NCI-H2196 (cell line): Measurements from ENCODE around the gene HELZ.

Experiments used
- DNase-seq: peaks from one replicate; lab custom pipeline; 2025; ENCODE audit not compliant: unreplicated experiment; lab: John Stamatoyannopoulos, UW

The HELZ gene

DNA sequence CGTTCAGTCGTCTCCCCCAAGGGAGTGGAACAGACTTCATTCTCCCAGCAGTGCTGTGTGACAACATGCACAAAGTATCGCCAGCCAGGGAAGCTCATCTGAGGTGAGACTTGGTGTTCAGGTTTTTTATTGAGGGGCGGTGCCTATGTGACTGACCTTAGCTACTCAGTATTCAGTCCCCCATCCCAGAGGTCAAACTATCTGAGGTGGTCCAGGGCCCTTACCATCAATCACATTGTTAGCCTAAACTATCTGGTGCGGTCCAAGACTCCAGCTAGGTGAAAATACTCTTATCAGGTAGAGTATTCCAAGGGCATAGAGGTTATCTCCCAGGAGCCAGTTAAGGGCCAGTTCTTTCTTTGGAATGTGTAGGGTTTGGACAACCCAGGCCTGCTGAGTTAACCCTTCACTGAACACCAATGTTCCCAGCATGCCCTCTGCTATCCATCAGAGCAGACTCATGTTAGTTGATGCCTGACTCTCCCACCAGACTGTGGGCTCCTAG lies 206.1 kb downstream of the HELZ start:
- DNase-seq = no peak

DNA sequence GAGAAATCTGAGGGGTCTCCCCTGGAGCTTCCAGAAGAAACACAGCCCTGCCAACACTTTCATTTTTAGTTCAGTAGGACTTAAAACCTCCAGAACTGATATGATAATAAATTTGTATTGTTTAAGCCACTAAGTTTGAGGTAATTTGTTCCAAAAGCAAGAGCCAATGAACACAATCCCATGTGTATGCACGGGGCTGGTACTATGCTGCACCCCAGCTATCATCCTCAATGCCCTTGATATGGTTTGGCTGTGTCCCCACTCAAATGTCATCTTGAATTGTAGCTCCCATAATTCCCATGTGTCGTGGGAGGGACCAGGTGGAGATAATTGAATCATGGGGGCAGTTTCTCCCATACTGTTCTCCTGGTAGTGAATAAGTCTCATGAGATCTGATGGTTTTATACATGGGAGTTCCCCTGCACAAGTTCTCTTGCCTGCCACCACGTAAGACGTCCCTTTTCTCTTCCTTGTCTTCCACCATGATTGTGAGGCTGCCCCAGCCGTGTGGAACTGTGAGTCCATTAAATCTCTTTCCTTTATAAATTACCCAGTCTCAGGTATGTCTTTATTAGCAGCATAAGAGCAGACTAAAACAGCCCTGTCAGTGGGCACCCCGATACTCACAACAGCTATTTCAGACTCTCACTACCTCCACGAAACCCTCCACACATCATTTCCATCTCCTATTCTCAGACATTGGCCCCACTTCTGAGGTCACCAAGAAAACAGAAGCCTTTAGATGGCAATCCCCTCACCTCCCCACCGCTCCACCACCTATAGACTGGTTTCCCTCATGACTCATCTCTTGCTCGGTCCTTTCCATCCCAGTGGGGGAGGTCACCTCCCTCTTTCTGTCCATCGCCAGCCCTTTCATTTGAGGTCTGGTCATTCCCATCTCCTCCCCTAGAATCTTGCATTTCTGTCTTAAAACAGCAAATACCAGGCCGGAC lies 209.6 kb downstream of the HELZ start:
- no peak for DNase-seq

DNA sequence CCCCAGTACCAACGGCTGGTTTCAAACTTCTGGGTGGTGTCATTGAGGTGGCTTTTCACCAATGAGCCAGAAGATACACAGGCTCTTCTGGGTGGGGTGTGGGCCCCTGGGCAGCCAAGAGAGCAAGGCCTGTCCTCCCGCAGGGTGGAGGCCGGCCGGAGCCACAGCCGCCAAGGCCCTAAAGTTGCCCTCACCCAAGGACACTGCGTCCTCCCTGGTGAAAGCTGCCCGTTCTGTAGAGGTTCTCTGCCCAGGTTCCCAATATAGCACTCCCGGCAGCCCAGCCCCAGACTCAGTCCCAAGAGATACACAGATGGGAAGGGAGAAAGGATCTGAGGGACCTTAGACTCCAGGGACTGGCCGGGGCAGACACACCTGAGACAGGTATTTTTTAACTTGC lies 211.4 kb downstream of the HELZ start:
- DNase-seq = no peak

DNA sequence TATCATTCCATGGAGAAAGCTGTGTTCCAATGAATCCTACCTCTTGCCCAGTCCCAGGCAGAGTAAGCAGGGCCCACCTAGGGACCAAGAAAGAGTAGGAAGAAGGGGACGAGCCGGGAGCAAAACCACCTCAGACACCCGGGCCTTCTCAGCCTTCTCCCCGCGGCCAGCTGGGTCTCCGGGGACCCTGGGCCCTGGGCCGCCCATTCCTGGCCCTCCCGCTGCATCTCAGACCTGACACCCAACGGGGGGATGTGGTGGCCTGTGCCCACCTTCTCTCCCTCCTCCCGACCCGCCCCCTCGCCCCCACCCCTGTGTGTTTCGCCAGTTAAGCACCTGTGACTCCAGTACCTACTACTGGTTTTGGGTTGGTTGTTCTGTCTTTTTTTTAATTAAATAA lies 212.0 kb downstream of the HELZ start:
- no peak for DNase-seq

DNA sequence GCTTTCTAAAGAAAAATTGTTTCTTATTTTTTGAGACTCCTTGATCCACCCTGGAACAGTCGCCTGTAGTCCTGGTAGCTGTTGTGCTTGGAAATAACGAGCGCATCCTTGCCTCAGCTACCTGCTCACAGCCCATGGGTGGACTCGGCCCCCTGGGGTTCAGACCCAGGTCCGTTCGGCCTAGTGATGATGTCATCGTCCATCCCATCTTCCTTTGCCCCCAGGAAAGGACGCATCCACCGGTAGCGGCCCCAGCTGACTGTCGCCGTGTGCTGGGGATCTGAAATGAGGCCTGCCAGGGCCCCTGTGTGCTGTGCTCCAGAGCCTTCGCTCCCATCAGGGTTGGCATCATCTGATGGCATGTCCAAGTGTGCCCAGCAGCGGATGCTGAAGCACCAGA lies 212.6 kb downstream of the HELZ start:
- no peak for DNase-seq

DNA sequence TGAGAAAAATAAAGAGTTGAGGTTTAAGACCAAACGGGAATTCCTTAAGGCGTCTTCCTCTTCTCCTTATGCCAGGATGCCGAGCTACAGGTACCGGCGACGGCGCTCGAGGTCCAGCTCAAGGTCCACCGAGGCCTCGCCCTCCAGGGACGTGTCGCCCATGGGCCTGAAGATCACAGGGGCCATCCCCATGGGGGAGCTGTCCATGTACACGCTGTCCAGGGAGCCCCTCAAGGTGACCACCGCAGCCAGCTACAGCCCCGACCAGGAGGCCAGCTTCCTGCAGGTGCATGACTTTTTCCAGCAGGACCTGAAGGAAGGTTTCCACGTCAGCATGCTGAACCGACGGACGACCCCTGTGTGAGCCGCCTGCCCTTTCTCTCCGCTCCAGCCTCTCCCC lies 214.4 kb downstream of the HELZ start:
- DNase-seq = no peak

DNA sequence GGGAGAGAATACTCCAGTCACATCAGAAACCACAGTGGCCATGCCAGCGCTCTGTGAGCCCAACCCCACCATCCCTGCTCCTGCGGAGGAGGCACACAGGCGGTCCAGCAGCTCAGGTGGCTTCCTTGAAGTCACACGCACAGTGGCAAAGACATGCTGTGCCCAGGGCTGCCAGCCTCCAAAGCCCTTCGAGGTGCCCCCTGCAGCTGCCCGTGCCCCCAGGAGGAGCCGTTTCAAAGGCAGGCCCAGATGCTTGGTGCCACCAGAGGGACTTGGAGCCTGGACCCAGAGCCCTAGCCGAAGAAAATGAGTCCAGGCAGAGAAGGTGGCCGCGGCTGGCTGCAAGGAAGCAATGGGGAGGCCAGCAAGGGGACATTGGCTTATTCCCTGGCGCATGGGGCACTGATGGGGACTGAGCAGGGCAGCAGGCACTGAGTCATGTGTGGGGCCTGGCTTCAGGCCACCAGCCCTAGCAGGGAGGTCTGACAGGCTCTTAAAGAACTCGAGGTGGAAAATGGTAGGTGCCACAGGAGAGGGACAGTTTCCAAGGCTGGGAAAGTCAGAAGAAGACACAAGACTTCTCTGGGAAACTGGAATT lies 217.9 kb downstream of the HELZ start:
- DNase-seq = no peak

DNA sequence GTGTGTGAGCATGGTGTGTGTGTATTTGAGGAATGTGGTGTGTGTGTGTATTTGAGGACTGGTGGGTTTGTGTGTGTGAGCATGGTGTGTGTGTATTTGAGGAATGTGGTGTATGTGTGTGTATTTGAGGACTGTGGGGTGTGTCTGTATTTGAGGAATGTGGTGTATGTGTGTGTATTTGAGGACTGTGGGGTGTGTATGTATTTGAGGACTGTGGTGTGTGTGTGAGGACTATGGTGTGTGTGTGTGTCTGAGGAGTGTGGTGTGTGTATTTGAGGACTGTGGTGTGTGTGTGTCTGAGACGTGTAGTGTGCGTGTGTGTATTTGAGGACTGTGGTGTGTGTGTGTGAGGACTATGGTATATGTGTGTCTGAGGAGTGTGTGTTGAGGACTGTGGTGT lies 218.7 kb downstream of the HELZ start:
- no peak for DNase-seq

DNA sequence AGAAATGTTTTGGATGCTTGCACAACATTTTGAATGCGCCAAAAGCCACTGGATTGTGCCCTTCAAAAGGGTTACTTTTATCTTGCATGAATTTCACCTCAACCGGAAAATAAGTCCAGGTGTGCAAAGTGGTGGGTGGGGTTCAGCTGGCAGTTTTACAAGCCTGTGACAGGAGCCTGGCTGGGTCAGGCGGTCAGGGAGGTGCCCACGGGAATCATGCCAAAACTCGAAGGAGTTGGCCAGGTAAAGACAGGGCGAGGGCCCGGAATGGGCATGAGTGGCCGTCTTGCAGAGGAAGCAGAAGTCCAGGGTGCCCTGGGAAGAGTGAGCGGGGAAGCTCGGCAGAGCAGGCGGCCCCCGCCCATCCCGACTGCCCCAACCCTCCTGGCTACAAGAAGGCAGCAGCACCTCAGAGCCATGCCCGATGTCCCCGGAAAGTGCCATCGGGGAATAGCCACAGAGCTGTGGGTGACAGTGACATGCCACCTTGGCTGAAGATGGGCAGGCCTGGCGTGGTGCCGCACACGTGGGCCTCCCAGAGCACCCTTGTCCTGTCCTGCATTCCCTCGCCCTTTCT lies 219.7 kb downstream of the HELZ start:
- no peak for DNase-seq

DNA sequence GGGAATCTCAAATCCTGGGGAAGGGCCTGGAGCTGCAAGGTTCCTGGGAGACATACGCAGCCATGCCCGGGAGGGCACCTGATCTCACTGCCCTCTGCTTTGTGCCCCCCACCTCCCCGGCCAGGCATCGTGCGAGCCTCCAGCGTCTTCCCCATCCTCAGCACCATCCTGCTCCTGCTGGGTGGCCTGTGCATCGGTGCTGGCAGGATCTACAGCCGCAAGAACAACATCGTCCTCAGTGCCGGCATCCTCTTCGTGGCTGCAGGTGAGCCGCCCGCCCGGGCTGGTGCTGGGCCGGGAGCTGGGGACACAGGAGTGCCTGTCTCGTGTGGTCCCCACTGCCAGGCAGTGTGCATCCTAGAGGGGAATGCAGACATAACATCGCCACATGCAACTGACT lies 220.3 kb downstream of the HELZ start:
- no peak for DNase-seq

DNA sequence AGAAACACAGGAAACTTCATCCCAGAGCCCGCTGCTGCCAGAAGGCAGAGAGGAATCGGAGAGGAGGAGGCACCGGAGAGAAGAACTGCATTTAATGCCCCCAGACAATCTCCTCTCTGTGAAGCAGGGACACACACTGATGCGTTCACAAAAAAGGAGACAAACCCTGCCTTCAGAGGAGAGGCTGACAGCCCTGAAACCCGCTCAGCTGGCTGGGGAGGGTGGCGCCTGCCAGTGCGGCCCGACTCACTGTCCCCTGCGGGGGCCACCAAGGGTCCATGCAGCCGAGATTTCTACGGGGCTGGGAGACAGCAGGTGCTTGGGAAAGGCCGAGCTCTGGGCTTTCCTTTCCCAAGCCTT lies 222.6 kb downstream of the HELZ start:
- no peak for DNase-seq

DNA sequence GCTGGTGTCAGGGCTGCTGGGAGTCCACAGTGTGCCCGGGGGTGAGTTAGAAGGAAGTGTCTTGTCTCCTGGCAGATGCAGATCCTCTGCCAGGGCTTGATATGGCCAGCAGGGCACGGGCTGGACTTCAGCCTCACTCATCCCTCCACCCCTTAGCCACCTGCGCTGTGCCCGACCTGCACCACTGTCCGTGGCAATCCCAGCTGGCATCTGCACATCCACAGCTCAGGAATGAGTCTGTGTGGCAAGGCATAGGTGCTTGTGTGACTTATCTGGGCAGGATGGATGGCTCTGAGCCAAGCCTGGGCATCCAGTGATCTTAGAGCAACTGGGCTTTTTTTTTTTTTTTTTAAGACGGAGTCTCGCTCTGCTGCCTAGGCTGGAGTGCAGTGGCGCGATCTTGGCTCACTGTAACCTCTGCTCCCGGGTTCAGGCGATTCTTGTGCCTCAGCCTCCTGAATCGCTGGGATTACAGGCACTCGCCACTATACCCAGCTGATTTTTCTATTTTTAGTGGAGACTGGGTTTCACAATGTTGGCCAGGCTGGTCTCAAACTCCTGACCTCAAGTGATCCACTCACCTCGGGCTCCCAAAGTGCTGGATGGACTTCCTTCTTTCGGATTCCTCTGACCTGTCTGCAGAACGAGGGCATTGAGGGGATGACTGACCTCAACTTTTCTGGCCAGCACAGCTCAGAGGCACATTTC lies 223.1 kb downstream of the HELZ start:
- DNase-seq = no peak

DNA sequence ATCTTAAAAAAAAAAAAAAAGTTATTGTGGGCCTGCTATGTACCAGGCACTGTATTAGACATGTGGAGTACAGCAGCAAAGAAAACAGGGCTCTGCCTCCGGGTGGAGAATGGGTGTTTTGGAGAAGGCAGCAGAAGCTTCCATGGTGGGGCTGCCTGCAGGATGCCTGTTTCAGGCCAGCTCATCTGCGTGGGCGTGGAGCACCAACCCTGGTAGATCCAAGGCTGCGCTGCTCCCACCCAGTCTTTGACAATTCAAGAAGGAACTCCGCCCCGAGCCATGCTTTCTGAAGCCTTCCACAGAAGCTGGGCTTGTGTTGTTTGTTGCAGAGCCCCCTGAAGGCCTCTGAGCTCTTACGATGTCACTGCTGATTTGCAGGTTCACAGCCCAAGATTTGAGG lies 223.8 kb downstream of the HELZ start:
- no peak for DNase-seq
